H1 (cell line): Measurements from ENCODE around the gene TRAP1. TPM values are rescaled to one million over a fixed set of nuclear protein-coding genes. Genes with fewer than 3 reads are reported as not detected.

ENCODE experiments used
- CTCF ChIA-PET: fragments of 300-600 bp; sonication (Branson Sonifier 250); formaldehyde crosslinking; loops from one replicate; lab custom pipeline; 2021; ENCODE audit not compliant: partially characterized antibody; lab: Charles Lee
- POLR2A ChIA-PET: fragments of 300-600 bp; sonication (Branson Sonifier 250); formaldehyde crosslinking; loops from one replicate; lab custom pipeline; 2021; ENCODE audit warnings: inconsistent platforms; ENCODE audit not compliant: partially characterized antibody; lab: Charles Lee
- DNase-seq, 2 experiments: peaks; one replicate each; pipeline versions ENCODE4 v3.0.0 to v3.0.0-alpha.2; 2010 to 2022; ENCODE audit warnings: low spot score in 2 of 2, low read depth in 1 of 2, mixed read lengths in 1 of 2
- FAIRE-seq: peaks from 2 replicates; lab custom pipeline; 2011; peaks lifted over from hg19 to GRCh38; lab: Jason Lieb, UNC
- H2AFZ ChIP-seq: 2 replicates; pipeline ENCODE4 v1.8.1; 2012; ENCODE audit warnings: low read length, inconsistent platforms
- H2AK5ac ChIP-seq: 2 replicates; pipeline ENCODE4 v1.6.1; 2013; ENCODE audit warnings: low read depth, low read length
- H2BK120ac ChIP-seq: replicated peaks from 2 replicates; pipeline ENCODE3; 2013; ENCODE audit warnings: low read depth, low read length, inconsistent platforms
- H2BK12ac ChIP-seq: 2 replicates; pipeline ENCODE4 v1.6.1; 2013; ENCODE audit warnings: low read depth, low read length
- H2BK15ac ChIP-seq: 2 replicates; pipeline ENCODE4 v1.6.1; 2013; ENCODE audit warnings: low read length
- H2BK20ac ChIP-seq: 2 replicates; pipeline ENCODE4 v1.6.1; 2013; ENCODE audit warnings: low read length
- H2BK5ac ChIP-seq: 2 replicates; pipeline ENCODE4 v1.6.1; 2013; ENCODE audit warnings: low read depth, low read length
- H3K14ac ChIP-seq: 2 replicates; pipeline ENCODE4 v1.6.1; 2013; ENCODE audit warnings: inconsistent platforms; ENCODE audit not compliant: insufficient read length
- H3K18ac ChIP-seq: 2 replicates; pipeline ENCODE4 v1.6.1; 2013; ENCODE audit warnings: low read length; ENCODE audit errors: extremely low read depth
- H3K23ac ChIP-seq: 2 replicates; pipeline ENCODE4 v1.6.1; 2013; ENCODE audit warnings: inconsistent platforms; ENCODE audit not compliant: insufficient read length
- H3K23me2 ChIP-seq: 2 replicates; pipeline ENCODE4 v1.6.1; 2013; ENCODE audit warnings: low read depth, low read length
- H3K27ac ChIP-seq: 2 replicates; pipeline ENCODE4 v1.6.1; 2011; ENCODE audit warnings: low read depth, low read length, inconsistent platforms
- H3K27me3 ChIP-seq, 4 experiments: replicated peaks in 1 of 4; 1 replicate in 1 of 4; 2 replicates in 3 of 4; pipeline versions ENCODE4 v1.6.1 to v1.8.1; 2011 to 2013; ENCODE audit warnings: low read length in 3 of 4, mild to moderate bottlenecking in 3 of 4, inconsistent platforms in 2 of 4, mixed read lengths in 2 of 4, moderate library complexity in 1 of 4; ENCODE audit not compliant: control insufficient read depth in 3 of 4, insufficient read depth in 3 of 4; ENCODE audit errors: extremely low read depth in 1 of 4
- H3K36me3 ChIP-seq, 4 experiments: 2 replicates each; pipeline versions ENCODE4 v1.6.1 to v1.8.1; 2011 to 2013; ENCODE audit warnings: mild to moderate bottlenecking in 4 of 4, low read length in 3 of 4, moderate library complexity in 2 of 4, control low read depth in 1 of 4, inconsistent platforms in 1 of 4; ENCODE audit not compliant: insufficient read depth in 4 of 4, control insufficient read depth in 2 of 4
- H3K4ac ChIP-seq: replicated peaks from 2 replicates; pipeline ENCODE3; 2013; ENCODE audit warnings: low read length, low read depth, mixed read lengths, inconsistent platforms; ENCODE audit not compliant: insufficient read length
- H3K4me1 ChIP-seq, 4 experiments: replicated peaks in 1 of 4; 1 replicate in 1 of 4; 2 replicates in 3 of 4; pipeline versions ENCODE4 v1.6.1 to v1.8.1; 2011 to 2013; ENCODE audit warnings: low read length in 3 of 4, inconsistent platforms in 2 of 4, mixed read lengths in 1 of 4; ENCODE audit not compliant: insufficient read depth in 4 of 4, control insufficient read depth in 3 of 4
- H3K4me2 ChIP-seq, 2 experiments: 2 replicates each; pipeline versions ENCODE4 v1.6.1 to v1.8.1; 2011 to 2013; ENCODE audit warnings: low read depth in 2 of 2, low read length in 2 of 2, control low read depth in 1 of 2, inconsistent platforms in 1 of 2, mild to moderate bottlenecking in 1 of 2; ENCODE audit not compliant: insufficient read depth in 1 of 2
- H3K4me3 ChIP-seq, 4 experiments: fragments of 200-600, 300-600 bp in 1 of 4; sonication (generic), shearing (Covaris generic), sonication (Bioruptor Twin) in 1 of 4; 2 replicates each; pipeline versions ENCODE4 v1.5.1 to v1.8.1; 2011 to 2016; ENCODE audit warnings: low read length in 4 of 4, low read depth in 3 of 4, control low read depth in 2 of 4, inconsistent platforms in 2 of 4, mild to moderate bottlenecking in 2 of 4, mixed read lengths in 1 of 4, moderate library complexity in 1 of 4; ENCODE audit not compliant: insufficient read depth in 2 of 4; ENCODE audit errors: extremely low read depth in 1 of 4
- H3K56ac ChIP-seq: replicated peaks from 2 replicates; pipeline ENCODE3; 2013; ENCODE audit warnings: low read depth, mild to moderate bottlenecking, mixed read lengths, low read length, inconsistent platforms; ENCODE audit not compliant: insufficient read length
- H3K79me1 ChIP-seq: 2 replicates; pipeline ENCODE4 v1.6.1; 2013; ENCODE audit warnings: low read depth, low read length, control low read depth
- H3K79me2 ChIP-seq, 2 experiments: 2 replicates each; pipeline versions ENCODE4 v1.6.1 to v1.8.1; 2012 to 2013; ENCODE audit warnings: low read length in 2 of 2, mild to moderate bottlenecking in 2 of 2, inconsistent platforms in 1 of 2; ENCODE audit not compliant: insufficient read depth in 2 of 2, control insufficient read depth in 1 of 2
- H3K9ac ChIP-seq, 4 experiments: replicated peaks in 1 of 4; 1 replicate in 1 of 4; 2 replicates in 3 of 4; pipeline versions ENCODE4 v1.6.1 to v1.8.1; 2011 to 2013; ENCODE audit warnings: low read depth in 3 of 4, low read length in 3 of 4, control low read depth in 2 of 4, mild to moderate bottlenecking in 2 of 4, moderate library complexity in 2 of 4, inconsistent platforms in 1 of 4; ENCODE audit errors: extremely low read depth in 1 of 4
- H3K9me3 ChIP-seq, 2 experiments: 2 replicates each; pipeline versions ENCODE4 v1.6.1 to v1.8.1; 2012 to 2013; ENCODE audit warnings: mild to moderate bottlenecking in 2 of 2, moderate library complexity in 2 of 2, control low read depth in 1 of 2, inconsistent platforms in 1 of 2, low read depth in 1 of 2, low read length in 1 of 2, mixed read lengths in 1 of 2; ENCODE audit not compliant: insufficient read depth in 2 of 2
- H4K20me1 ChIP-seq, 2 experiments: replicated peaks in 1 of 2; 2 replicates each; pipeline versions ENCODE3 to v1.8.1; 2011 to 2013; ENCODE audit warnings: inconsistent platforms in 2 of 2, low read length in 2 of 2, mild to moderate bottlenecking in 1 of 2; ENCODE audit not compliant: insufficient read depth in 2 of 2, control insufficient read depth in 1 of 2
- H4K5ac ChIP-seq: 2 replicates; pipeline ENCODE4 v1.6.1; 2013; ENCODE audit warnings: low read length, low read depth, mixed read lengths, inconsistent platforms; ENCODE audit not compliant: insufficient read length
- H4K8ac ChIP-seq: 2 replicates; pipeline ENCODE4 v1.8.0; 2013; ENCODE audit warnings: mild to moderate bottlenecking, moderate library complexity, low read length, inconsistent platforms; ENCODE audit not compliant: insufficient read depth; ENCODE audit errors: extremely low read depth
- H4K91ac ChIP-seq: replicated peaks from 2 replicates; pipeline ENCODE3; 2013; ENCODE audit warnings: low read length, mixed read lengths, inconsistent platforms; ENCODE audit not compliant: insufficient read length
- CBX5 ChIP-seq: fragments of 300-800, 300-1000 bp; sonication (generic); IDR thresholded peaks from 2 replicates; pipeline ENCODE4 v1.7.1; 2016; ENCODE audit warnings: antibody characterized with exemption, low read length, low read depth
- CHD1 ChIP-seq: IDR thresholded peaks from 2 replicates; pipeline ENCODE4 v1.6.1; 2012; ENCODE audit warnings: low read depth, low read length, improper control_type of control experiment
- CTCF ChIP-seq, 3 experiments: IDR thresholded peaks; 1 replicate in 2 of 3; 2 replicates in 1 of 3; pipeline versions ENCODE4 v1.5.1 to v1.6.1; 2011; ENCODE audit warnings: low read length in 3 of 3, mild to moderate bottlenecking in 3 of 3, inconsistent platforms in 2 of 3, low read depth in 1 of 3, moderate library complexity in 1 of 3; ENCODE audit not compliant: insufficient read depth in 1 of 3; ENCODE audit errors: control extremely low read depth in 1 of 3
- E2F6 ChIP-seq: IDR thresholded peaks from 2 replicates; pipeline ENCODE4 v1.6.1; 2012; ENCODE audit warnings: inconsistent platforms
- EP300 ChIP-seq, 2 experiments: IDR thresholded peaks; 1 replicate in 1 of 2; 2 replicates in 1 of 2; pipeline ENCODE4 v1.6.1; 2011 to 2012; ENCODE audit warnings: low read depth in 2 of 2, low read length in 2 of 2, mild to moderate bottlenecking in 2 of 2, borderline replicate concordance in 1 of 2, inconsistent platforms in 1 of 2, moderate library complexity in 1 of 2
- EZH2 ChIP-seq: fragments of 200-600 bp; sonication (generic); IDR thresholded peaks from 2 replicates; pipeline ENCODE4 v1.7.1; 2012; ENCODE audit warnings: low read depth, mild to moderate bottlenecking, moderate library complexity, low read length, inconsistent platforms; ENCODE audit not compliant: severe bottlenecking
- MAFK ChIP-seq: IDR thresholded peaks from 2 replicates; pipeline ENCODE4 v1.6.1; 2012; ENCODE audit warnings: low read depth, mild to moderate bottlenecking, improper control_type of control experiment, low read length
- POLR2AphosphoS5 ChIP-seq: IDR thresholded peaks from 2 replicates; pipeline ENCODE4 v1.6.1; 2011; ENCODE audit warnings: low read depth, low read length
- SAP30 ChIP-seq: fragments of 300-600 bp; sonication (generic); IDR thresholded peaks from 2 replicates; pipeline ENCODE4 v1.7.1; 2012; ENCODE audit warnings: low read length, moderate library complexity, mild to moderate bottlenecking, inconsistent platforms; ENCODE audit not compliant: insufficient read depth, insufficient replicate concordance
- SP1 ChIP-seq: IDR thresholded peaks from 2 replicates; pipeline ENCODE4 v1.6.1; 2011; ENCODE audit warnings: low read depth, low read length
- TCF12 ChIP-seq: IDR thresholded peaks from 2 replicates; pipeline ENCODE4 v1.6.1; 2011; ENCODE audit warnings: low read depth, mild to moderate bottlenecking, low read length
- WGBS, 2 experiments: shearing (Covaris generic) in 1 of 2; methylation state at CpG; one replicate each; pipeline versions ENCODE4 v1.1.6 to v1.1.7; 2013 to 2015; ENCODE audit warnings: low lambda C conversion rate in 2 of 2, mixed read lengths in 2 of 2, inconsistent platforms in 1 of 2, low coverage in 1 of 2, missing lambda C conversion rate in 1 of 2; ENCODE audit not compliant: insufficient replicate concordance in 2 of 2, insufficient coverage in 1 of 2, insufficient read length in 1 of 2; ENCODE audit errors: extremely low coverage in 1 of 2, missing lambda C conversion rate in 1 of 2; 5-methylcytosine and 5-hydroxymethylcytosine counted together
- polyA plus RNA-seq, 7 experiments: library from polyadenylated mRNA; depleted of rRNA in 3 of 7; stranded (reverse) in 5 of 7; unstranded in 2 of 7; fragments of >200 nt in 5 of 7; fragments of 200-250 nt in 2 of 7; gene quantifications; 1 replicate in 5 of 7; 2 replicates in 1 of 7; 4 replicates in 1 of 7; pipeline versions ENCODE4 v1.2.1 to v1.2.3, GENCODE V29; 2011 to 2013; ENCODE audit warnings: missing spikeins in 2 of 7, mixed read lengths in 2 of 7
- total RNA-seq: library from RNA; stranded (reverse); fragmentation: NEBNext Ultra II Directional; extraction: Animal tissue kit (Norgen Biotek cat#: 25700); gene quantifications from 2 replicates; pipeline ENCODE4 v1.2.1, GENCODE V29; 2021

The TRAP1 gene
- total and polyA plus RNA-seq, 2 of the 8 experiments (the other 6 are each of a cell fraction or from before 2014, with no cell fraction given) = 215 to 283 TPM

GRCh38 chr16:3668626-3669025 is 48.7 kb downstream of the TRAP1 start:
- Histone ChIP-seq H3K79me1 (no peaks in the 10 kb centered on the region; the same call in 1 of the 2 replicates), H3K9ac (no peak overlapping the region), H3K23me2 (no peaks in the 10 kb centered on the region), H4K5ac (no peak overlapping the region), H2BK120ac (no peak overlapping the region), H3K36me3 (peaks cover 21 to 48% (median 44%) of the 10 kb centered on the region in 4 experiments), H3K79me2 (no peaks in the 10 kb centered on the region), H3K4ac (no peak overlapping the region), H3K23ac (no peak overlapping the region), H3K4me1 (no peaks in the 10 kb centered on the region), H3K27ac (no peak overlapping the region), H2BK20ac (no peak overlapping the region), H3K14ac (no peak overlapping the region), H4K8ac (no peak overlapping the region), H3K4me2 (no peak overlapping the region), H3K27me3 (no peaks in the 10 kb centered on the region), H3K18ac (no peak overlapping the region), H2BK5ac (no peak overlapping the region), H2AK5ac (no peak overlapping the region), H2AFZ (no peak overlapping the region), H4K91ac (no peak overlapping the region), H3K56ac (no peak overlapping the region), H3K9me3 (no peaks in the 10 kb centered on the region), H4K20me1 (peaks cover 7 to 8% of the 10 kb centered on the region in 2 experiments), H2BK15ac (no peak overlapping the region), H2BK12ac (no peak overlapping the region), H3K4me3 (no peak overlapping the region)
- DNase-seq (no peak), FAIRE-seq (no peak)
- ChIA-PET POLR2A (no interaction called here), CTCF (interaction anchor here (0.6 to 1.9 kb wide), 6 partner anchors 8 to 1567 kb away, joined by 3 to 8 read pairs (median 4); partner anchors contain the start of gene DNASE1)
- WGBS, 2 experiments = 87% methylated on average over 7 of the region's 11 CpGs; no CpG with 5 or more reads in 1 of the 2 experiments
- TF ChIP-seq MAFK = no peak
- TF ChIP-seq TCF12 = no peak
- no peak for TF ChIP-seq SP1
- TF ChIP-seq CHD1 = no peak
- TF ChIP-seq CBX5 = no peak
- no peak for TF ChIP-seq EZH2
- no peak; the same call in 1 of the 2 replicates for TF ChIP-seq POLR2AphosphoS5
- no peak for TF ChIP-seq EP300 (IDR thresholded peaks at IDR 0.05; ENCODE audit: borderline replicate concordance in 1 of 2, low read depth in 2 of 2, low read length in 2 of 2)
- no peak for TF ChIP-seq E2F6
- no peak for TF ChIP-seq SAP30
- TF ChIP-seq CTCF (IDR thresholded peaks at IDR 0.05; ENCODE audit: control extremely low read depth in 1 of 3, insufficient read depth in 1 of 3, low read depth in 1 of 3, low read length in 3 of 3) = no peak
